Activated CD8-positive, alpha-beta memory T cell treated with anti-CD3 and anti-CD28 coated beads for 1 hour (primary cell): ENCODE results near the gene ZKSCAN4.

Source experiments
- DNase-seq, 2 donors: peaks; one replicate each; pipeline ENCODE4 v3.0.0-alpha.2; 2020; ENCODE audit warnings: low read depth in 1 of 2; ENCODE audit errors: extremely low read depth in 1 of 2

The ZKSCAN4 gene

DNA sequence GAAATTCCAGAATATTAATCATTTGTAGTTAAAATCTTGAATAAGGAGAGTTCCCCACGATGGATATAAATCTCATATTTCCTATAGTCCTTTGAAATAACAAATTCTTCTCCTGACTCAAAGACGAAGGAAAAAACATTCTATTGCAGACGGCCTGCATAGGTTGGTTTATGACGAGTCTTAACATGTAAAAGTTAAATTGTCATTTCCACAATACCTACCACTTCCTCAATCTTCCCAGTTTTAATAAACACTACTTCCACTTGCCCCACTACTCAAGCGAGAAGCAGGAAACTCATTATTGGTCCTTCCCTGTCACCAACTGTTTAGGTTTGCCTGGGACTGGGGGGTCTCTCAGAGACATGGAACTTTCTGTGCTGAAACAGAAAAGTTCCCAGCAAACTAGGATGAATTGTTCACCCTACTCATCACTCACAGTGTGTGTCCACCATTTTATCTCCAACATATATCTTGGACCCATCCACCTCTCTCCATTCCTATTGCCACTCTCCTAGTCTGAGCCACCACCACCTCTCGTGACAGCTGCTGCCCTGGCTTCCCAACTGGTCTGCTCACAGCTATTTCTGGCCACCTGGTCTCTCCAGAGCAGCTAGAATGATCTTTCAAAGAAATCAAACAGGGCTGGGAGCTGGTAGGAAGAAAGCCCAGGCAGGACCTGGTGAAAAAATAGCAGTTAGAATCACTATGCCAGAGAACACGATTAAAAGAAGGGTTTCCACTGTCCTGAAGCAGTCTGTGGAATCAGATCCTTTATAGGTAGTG is 42.1 kb downstream of the ZKSCAN4 start:
- no peak for DNase-seq

DNA sequence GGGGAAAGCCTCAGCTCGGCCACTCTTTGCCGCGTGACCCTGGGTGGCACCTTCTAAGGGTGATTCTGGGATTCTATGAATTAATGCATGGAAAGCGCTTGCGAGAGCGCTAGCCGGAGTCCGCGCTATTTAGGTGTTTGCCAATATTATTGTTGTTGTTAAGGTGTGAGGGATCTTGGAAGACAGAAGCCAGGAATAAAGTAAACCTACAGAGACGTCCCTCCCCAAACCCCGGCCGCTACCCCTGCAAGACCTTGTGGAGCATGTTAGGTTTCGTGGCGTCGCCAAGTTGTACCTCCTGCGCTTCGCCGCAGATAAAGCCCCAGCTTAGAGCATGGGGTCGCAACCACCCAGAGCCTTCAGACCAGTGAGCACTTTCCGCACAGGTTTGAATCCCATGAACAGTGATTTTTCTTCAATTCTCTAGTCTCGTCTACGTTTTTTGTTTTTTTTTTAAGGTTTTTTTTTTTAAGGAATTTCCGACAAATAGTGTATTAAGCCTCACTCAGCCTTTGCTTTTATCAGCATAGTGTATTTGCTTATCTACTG is 43.9 kb downstream of the ZKSCAN4 start:
- no peak for DNase-seq

DNA sequence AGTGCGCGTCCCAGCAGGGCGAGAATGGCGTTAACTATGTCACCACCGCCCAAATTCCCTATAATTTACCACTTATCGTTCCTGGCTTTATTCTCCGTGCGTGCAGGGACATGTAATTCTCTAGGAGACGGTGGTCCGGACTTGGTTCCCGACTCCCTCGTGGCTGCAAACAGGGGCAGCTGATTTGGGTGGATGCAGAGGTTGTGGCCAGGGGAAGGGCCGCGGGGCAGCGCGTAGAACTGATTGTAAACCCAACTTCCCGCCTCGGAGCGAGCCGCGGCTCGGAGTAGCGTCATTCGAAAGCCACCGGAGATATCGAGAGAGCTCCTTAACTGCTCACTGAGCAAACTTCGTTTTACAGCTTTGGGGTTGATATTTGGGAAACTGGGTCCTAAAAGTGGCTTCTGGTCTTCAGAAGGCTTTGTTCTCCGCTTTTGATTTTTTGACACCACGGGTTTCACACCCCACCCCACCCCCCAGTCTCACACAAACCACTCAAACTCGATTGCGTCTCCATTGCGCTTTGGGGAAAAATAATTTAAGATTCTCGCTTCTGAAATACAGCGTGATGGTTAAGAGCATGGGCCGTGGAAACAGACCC is 44.5 kb downstream of the ZKSCAN4 start:
- DNase-seq = no peak

DNA sequence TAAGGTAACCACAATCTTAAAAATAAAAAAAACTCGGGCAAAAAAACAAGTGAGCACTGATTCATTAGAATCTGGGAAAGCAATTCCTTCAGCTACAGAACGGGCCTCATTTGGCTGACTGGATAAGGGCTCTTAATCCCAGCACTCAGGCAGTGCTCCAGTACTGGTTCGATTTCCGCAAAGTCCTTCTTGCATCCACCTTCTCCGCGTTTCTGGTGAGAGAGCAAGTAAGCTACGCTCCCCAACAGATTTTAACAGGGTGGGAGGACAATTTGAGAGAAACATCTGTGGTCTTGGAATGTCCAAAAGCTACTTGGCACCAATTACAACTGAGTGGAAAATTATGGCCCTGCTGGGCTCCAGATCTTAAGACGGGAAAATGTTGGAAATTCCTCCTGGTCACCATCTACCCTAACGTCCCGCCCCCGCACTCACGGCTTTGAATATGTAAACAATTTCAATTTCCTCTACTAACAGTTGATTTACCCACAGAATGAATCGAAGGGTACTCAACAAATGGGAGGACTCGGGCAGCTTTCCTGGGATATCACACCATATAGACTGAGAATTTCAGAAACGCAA is 45.0 kb downstream of the ZKSCAN4 start:
- DNase-seq = no peak

DNA sequence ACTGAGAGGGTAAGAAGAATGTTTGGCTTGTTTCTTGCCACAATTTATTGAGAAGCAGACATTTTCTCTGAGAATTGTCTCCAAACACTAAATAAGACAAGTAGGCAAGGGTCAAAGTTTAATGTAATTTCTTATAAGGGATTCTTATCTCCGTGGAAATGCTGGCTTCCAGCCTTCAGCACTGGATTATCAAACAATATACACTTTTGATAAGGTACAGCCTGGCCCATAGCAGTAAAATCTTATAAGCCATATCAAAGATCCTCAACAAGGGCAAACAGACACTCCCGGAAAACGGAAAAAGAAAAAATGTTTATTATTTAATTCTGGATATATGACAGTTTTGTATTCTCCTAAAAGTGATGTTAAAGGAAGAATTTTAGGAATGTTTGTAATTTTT is 45.5 kb downstream of the ZKSCAN4 start:
- DNase-seq = no peak

DNA sequence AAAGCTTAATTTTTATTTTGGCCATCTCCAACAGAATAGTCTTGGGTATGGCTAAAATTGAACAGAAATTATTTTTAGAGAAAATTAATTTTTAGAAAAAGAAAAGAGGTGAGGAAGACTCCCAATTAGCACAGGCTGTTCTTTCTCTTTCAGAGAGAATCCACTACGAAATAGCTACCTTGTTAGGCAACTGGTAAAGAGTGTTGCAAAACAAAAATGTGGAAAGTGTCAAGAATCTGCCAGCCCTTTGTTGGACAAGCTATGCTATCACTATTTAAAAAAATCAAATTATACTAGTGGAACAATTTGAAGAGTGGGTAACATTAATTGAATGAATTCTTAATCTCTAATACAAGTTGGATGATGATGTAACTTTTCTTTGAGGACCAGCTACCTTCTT is 46.2 kb downstream of the ZKSCAN4 start:
- DNase-seq = no peak

DNA sequence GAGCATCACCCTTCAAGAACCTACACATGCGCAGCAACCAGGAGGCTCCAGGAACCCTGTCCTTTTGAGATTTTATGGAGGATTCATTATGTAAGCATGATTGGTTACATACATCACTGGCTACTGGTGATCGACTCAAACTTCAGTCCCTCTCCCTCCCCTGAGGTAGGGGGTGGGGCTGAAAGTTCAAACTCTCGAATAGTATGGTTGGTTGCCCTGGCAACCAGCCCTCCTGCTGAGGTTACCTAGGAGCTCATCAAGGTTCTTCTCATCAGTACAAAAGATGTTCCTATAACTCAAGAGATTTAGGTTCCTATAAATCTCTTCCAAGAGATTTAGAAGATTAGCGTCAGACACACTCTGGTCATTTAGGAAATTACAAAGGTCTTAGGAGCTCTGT is 48.9 kb downstream of the ZKSCAN4 start:
- no peak for DNase-seq

DNA sequence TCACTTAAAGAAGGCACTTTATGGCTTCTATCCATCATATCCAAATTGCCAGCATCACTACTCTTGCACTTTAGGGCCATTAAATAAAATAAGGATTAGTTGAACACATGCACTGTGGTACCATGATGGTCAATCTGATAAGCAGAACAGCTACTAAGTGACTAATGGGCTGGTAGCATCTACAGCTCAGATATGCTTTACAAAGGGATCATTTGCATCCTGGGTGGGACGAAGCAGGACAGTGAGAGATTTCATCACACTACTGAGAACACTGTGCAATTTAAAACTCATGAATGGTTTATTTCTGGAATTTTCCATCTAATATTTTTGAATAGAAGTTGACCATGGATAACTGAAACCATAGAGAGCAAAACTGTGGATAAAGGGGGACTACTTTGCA is 52.0 kb downstream of the ZKSCAN4 start:
- no peak for DNase-seq
